ENCODE results near the gene ATG16L2.

The ATG16L2 gene

GRCh38 chr11:72838691-72839305 is 24.6 kb downstream of the ATG16L2 start:
- ATAC-seq: no peak
- TF ChIP-seq ZFP30 (CRISPR knock-in tag; IDR thresholded peaks at IDR 0.05) (no peak), POU6F1 (CRISPR knock-in tag; IDR thresholded peaks at IDR 0.05; ENCODE audit: borderline replicate concordance, low read depth) (no peak), ZFP3 (CRISPR knock-in tag; IDR thresholded peaks at IDR 0.05) (no peak), PPARA (CRISPR knock-in tag; IDR thresholded peaks at IDR 0.05; ENCODE audit: borderline replicate concordance) (no peak), CREB5 (CRISPR knock-in tag; IDR thresholded peaks at IDR 0.05; ENCODE audit: low read depth) (no peak), ZNF70 (CRISPR knock-in tag; IDR thresholded peaks at IDR 0.05) (no peak), ZNF8 (CRISPR knock-in tag; IDR thresholded peaks at IDR 0.05) (no peak)

- 0 out of 3 replicates have a peak, but pooled peaks have one; percentile 29 for ATAC-seq
- TF ChIP-seq SNAI2 (CRISPR knock-in tag; IDR thresholded peaks at IDR 0.05) (no peak), BACH2 (CRISPR knock-in tag; IDR thresholded peaks at IDR 0.05; ENCODE audit: borderline replicate concordance) (no peak)
These were observed 26.6 kb downstream of the ATG16L2 start for GRCh38 chr11:72840780-72841179.

- TF ChIP-seq OSR1 (CRISPR knock-in tag; IDR thresholded peaks at IDR 0.05) (no peak), ZFP30 (CRISPR knock-in tag; IDR thresholded peaks at IDR 0.05) (no peak), BACH2 (CRISPR knock-in tag; IDR thresholded peaks at IDR 0.05; ENCODE audit: borderline replicate concordance) (no peak), ZNF8 (CRISPR knock-in tag; IDR thresholded peaks at IDR 0.05) (no peak), SNAI2 (CRISPR knock-in tag; IDR thresholded peaks at IDR 0.05) (no peak), ZNF565 (CRISPR knock-in tag; conservative IDR thresholded peaks at IDR 0.05; ENCODE audit: low read depth) (no peak), CSRNP3 (CRISPR knock-in tag; IDR thresholded peaks at IDR 0.05) (no peak), ESRRG (CRISPR knock-in tag; IDR thresholded peaks at IDR 0.05) (no peak), CSDC2 (CRISPR knock-in tag; IDR thresholded peaks at IDR 0.05) (no peak)
- no peak for ATAC-seq
These were observed 27.2 kb downstream of the ATG16L2 start for GRCh38 chr11:72841397-72841796.

- TF ChIP-seq ZNF8 (CRISPR knock-in tag; IDR thresholded peaks at IDR 0.05) (no peak), TOX (CRISPR knock-in tag; IDR thresholded peaks at IDR 0.05; ENCODE audit: borderline replicate concordance) (no peak), SNAI2 (CRISPR knock-in tag; IDR thresholded peaks at IDR 0.05) (no peak), PATZ1 (CRISPR knock-in tag; IDR thresholded peaks at IDR 0.05; ENCODE audit: borderline replicate concordance) (no peak), ESRRG (CRISPR knock-in tag; IDR thresholded peaks at IDR 0.05) (no peak), CSRNP3 (CRISPR knock-in tag; IDR thresholded peaks at IDR 0.05) (no peak), ISL1 (CRISPR knock-in tag; IDR thresholded peaks at IDR 0.05) (no peak), TCF4 (CRISPR knock-in tag; IDR thresholded peaks at IDR 0.05; ENCODE audit: borderline replicate concordance) (no peak), CREB5 (CRISPR knock-in tag; IDR thresholded peaks at IDR 0.05; ENCODE audit: low read depth) (no peak), BACH2 (CRISPR knock-in tag; IDR thresholded peaks at IDR 0.05; ENCODE audit: borderline replicate concordance) (no peak), ZNF70 (CRISPR knock-in tag; IDR thresholded peaks at IDR 0.05) (no peak), ZNF565 (CRISPR knock-in tag; conservative IDR thresholded peaks at IDR 0.05; ENCODE audit: low read depth) (no peak), POU6F1 (CRISPR knock-in tag; IDR thresholded peaks at IDR 0.05; ENCODE audit: borderline replicate concordance, low read depth) (no peak), ZFP30 (CRISPR knock-in tag; IDR thresholded peaks at IDR 0.05) (no peak), ZFP3 (CRISPR knock-in tag; IDR thresholded peaks at IDR 0.05) (no peak), RARB (CRISPR knock-in tag; IDR thresholded peaks at IDR 0.05) (no peak), OSR1 (CRISPR knock-in tag; IDR thresholded peaks at IDR 0.05) (no peak)
- no peak for ATAC-seq
These were observed 27.9 kb downstream of the ATG16L2 start for GRCh38 chr11:72842126-72842525.
